ENCODE results near the gene ISM1. TPM values are rescaled to one million over a fixed set of nuclear protein-coding genes. Genes with fewer than 3 reads are reported as not detected.

Gene ISM1
- total and polyA plus RNA-seq, 2 of the 13 experiments (the other 11 are each of a cell fraction or from before 2014, with no cell fraction given), result 0.40 to 1.4 TPM

GRCh38 chr20:13220194-13220903 is 725 bp upstream of the ISM1 start (continued):
- TF ChIP-seq CTCF (CRISPR knock-in tag; IDR thresholded peaks at IDR 0.05), result peak; percentile 28; the same call in 1 of the 2 replicates
- TF ChIP-seq ZNF724P (CRISPR knock-in tag; IDR thresholded peaks at IDR 0.05; ENCODE audit: borderline replicate concordance), result no peak; the same call in 1 of the 2 replicates
- no peak for TF ChIP-seq ZNF841 (CRISPR knock-in tag; IDR thresholded peaks at IDR 0.05; ENCODE audit: borderline replicate concordance)
- peak; percentile 85; the same call in 1 of the 2 replicates for TF ChIP-seq ZNF543 (CRISPR knock-in tag; IDR thresholded peaks at IDR 0.05)
- 0 out of 2 replicates have a peak, but pooled peaks have one; percentile 40 for TF ChIP-seq TP53 (CRISPR knock-in tag; conservative IDR thresholded peaks at IDR 0.05)
- peak; percentile 95; the same call in 1 of the 2 replicates for TF ChIP-seq TEAD2 (CRISPR knock-in tag; IDR thresholded peaks at IDR 0.05)
- TF ChIP-seq KDM6A (CRISPR knock-in tag; IDR thresholded peaks at IDR 0.05; ENCODE audit: low read depth), result no peak
- TF ChIP-seq ZNF503 (CRISPR knock-in tag; IDR thresholded peaks at IDR 0.05), result no peak
- no peak; the same call in 1 of the 2 replicates for TF ChIP-seq DMTF1 (CRISPR knock-in tag; IDR thresholded peaks at IDR 0.05)
- peak; percentile 66; the same call in 1 of the 2 replicates for TF ChIP-seq ZNF740 (CRISPR knock-in tag; IDR thresholded peaks at IDR 0.05)
- TF ChIP-seq PHF8 (CRISPR knock-in tag; IDR thresholded peaks at IDR 0.05), result no peak
- TF ChIP-seq HHEX (CRISPR knock-in tag; IDR thresholded peaks at IDR 0.05), result no peak
- TF ChIP-seq ZBTB34 (CRISPR knock-in tag; IDR thresholded peaks at IDR 0.05), result no peak; the same call in 1 of the 2 replicates
- TF ChIP-seq NPAS2 (CRISPR knock-in tag; IDR thresholded peaks at IDR 0.05; ENCODE audit: borderline replicate concordance), result no peak
- TF ChIP-seq ZNF878 (CRISPR knock-in tag; IDR thresholded peaks at IDR 0.05), result 0 out of 2 replicates have a peak, but pooled peaks have one; percentile 78
- peak; percentile 95; the same call in 1 of the 2 replicates for TF ChIP-seq THAP7 (CRISPR knock-in tag; IDR thresholded peaks at IDR 0.05)
- 0 out of 2 replicates have a peak, but pooled peaks have one; percentile 5 for TF ChIP-seq ELF1 (CRISPR knock-in tag; IDR thresholded peaks at IDR 0.05)
- peak; percentile 63; the same call in 1 of the 2 replicates for TF ChIP-seq ZNF317 (CRISPR knock-in tag; IDR thresholded peaks at IDR 0.05)
- peak; percentile 72; the same call in 1 of the 2 replicates for TF ChIP-seq ZFP90 (CRISPR knock-in tag; IDR thresholded peaks at IDR 0.05; ENCODE audit: borderline replicate concordance)
- TF ChIP-seq KMT2B (CRISPR knock-in tag; IDR thresholded peaks at IDR 0.05), result peak; percentile 74; the same call in 1 of the 2 replicates

Data from HepG2 (cell line).